T-helper 1 cell (primary cell): ENCODE data around the gene GABRB1.

Experiments
- DNase-seq, 5 donors: peaks; one replicate each; pipeline ENCODE4 v3.0.0-alpha.2; 2012 to 2020

GABRB1 gene

DNA sequence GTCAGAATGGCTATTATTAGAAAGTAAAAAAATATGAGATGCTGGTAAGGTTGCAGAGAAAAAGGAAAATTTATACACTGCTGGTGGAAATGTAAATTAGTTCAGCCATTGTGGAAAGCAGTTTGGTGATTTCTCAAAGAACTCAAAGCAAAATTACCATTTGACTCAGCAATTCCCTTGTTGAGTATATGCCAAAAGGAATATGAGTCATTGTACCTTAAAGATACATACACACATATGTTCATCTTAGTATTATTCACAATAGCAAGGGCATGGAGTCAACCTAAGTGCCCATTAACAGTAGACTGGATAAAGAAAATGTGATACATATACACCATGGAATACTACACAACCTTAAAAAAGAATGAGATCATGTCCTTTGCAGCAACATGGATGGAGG, 284.0 kb downstream of the GABRB1 start:
- peak in 1 of 5 donors; percentile 31 for DNase-seq

DNA sequence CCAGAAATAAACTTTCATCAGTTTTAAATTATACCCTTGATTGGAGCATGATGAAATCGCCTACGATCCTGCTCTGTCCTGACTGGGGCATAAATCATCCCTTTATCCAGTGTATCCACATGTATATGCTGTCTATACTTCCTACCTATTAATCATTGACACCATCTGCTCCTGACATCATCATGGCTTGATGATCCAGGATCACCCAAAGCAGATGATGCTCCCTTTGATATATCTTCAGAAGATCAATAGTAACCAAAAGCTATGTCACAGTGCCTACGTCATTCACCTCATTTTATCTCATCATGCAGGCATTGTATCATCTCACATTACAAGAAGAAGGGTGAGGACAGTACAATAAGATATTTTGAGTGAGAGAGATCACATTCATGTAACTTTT, 294.7 kb downstream of the GABRB1 start:
- DNase-seq = no peak

GRCh38 chr4:47330866-47331265, 299.5 kb downstream of the GABRB1 start:
- DNase-seq = no peak

DNA sequence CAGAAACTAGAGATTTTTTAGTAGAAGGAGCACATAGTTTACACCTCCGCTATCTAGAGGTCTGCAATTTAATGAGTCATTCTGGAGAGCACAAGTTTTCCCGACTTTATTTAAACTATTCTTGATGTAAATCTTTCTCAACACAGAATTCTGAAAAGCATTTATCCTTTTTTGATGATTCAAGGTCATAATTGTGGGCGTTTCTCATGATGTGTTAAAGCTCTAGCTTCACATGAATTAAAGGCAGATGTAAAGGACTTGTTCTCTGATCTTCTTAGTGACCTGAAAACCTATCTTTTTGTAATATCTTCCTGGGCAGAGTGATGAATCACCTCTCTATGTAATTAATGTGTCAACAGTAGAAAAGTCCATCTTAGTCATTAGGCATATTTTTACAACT, 303.3 kb downstream of the GABRB1 start:
- DNase-seq = no peak

GRCh38 chr4:47337893-47338292, 306.5 kb downstream of the GABRB1 start:
- DNase-seq = no peak

DNA sequence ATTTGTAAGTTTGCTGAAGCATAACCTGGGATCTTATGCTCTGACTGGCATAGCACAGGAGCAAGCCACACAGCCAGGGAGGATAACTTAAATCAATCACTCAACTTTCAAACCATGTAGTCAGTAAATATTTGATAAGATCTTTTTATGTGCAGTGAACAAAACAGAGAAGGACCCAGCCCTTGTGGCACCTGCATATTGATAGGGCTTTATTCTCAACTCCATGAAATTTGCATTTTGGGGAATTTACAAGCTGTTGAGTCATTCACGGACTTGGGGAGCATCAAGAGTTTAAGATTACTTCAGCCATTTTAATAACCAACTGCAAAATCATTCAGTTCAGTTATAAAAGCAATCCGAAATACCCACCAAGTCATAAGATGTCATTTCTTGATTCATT, 309.5 kb downstream of the GABRB1 start:
- no peak for DNase-seq

DNA sequence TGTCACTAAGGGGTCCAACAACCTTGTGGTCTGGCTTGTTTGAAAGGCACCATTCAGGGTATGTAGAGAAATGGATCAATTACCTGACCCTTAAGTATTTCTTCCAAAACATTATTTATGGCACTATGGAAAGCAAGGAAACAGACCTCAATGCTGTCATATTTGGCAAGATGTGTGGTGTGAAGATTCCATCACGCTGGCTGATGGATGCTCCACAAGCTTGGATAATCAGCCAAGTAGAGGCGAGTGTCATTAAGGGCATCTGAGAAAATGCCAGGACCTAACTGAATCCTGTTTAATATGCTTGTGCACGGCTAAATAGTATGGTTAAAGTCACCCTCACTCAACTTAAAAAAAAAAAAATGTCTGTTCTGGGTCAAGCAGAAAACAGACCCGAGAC, 311.4 kb downstream of the GABRB1 start:
- DNase-seq = no peak

- DNase-seq = no peak
These were observed 318.0 kb downstream of the GABRB1 start for GRCh38 chr4:47349326-47349725.

GRCh38 chr4:47355568-47355967, 324.2 kb downstream of the GABRB1 start:
- no peak for DNase-seq

GRCh38 chr4:47359891-47360290, 328.5 kb downstream of the GABRB1 start:
- DNase-seq = no peak

GRCh38 chr4:47367761-47368160, 336.4 kb downstream of the GABRB1 start:
- DNase-seq = no peak

DNA sequence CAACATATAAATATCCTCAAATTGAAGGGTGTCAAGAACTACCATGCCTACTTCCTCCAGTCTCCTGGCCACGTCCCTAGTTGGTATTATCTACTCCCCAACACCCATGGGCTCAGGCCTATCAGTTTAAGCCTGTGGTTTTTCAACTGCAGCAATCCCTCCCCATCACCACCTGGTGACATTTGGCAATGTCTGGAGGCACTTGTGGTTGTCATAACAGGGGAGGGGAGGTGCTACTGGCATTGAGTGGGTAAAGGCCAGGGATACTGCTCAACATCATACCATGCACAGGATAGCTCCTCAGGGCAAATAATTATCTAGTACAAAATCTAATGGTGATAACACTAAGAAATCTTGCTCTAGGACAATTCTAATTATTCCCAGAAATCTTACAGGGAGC, 336.8 kb downstream of the GABRB1 start:
- no peak for DNase-seq

- no peak for DNase-seq
These were observed 341.2 kb downstream of the GABRB1 start for GRCh38 chr4:47372561-47372960.

DNA sequence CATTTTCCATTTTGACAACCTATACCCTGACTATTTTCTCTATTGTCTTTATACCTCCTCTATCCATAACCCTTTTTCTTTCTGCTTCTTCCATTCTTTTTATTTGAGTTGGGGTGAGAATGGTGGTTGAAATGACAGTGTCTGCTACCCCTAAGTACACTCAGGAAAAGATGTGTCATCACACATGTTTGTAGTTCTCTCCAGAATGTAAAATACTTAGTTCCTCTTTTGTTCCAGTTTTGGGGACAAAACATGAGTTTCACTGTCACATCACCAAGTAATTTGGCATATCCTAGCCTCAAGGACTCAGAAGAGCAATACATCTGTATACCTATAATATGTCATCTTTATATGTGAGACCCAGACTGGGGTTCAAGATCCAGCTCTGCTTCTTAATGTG, 341.8 kb downstream of the GABRB1 start:
- DNase-seq = no peak

DNA sequence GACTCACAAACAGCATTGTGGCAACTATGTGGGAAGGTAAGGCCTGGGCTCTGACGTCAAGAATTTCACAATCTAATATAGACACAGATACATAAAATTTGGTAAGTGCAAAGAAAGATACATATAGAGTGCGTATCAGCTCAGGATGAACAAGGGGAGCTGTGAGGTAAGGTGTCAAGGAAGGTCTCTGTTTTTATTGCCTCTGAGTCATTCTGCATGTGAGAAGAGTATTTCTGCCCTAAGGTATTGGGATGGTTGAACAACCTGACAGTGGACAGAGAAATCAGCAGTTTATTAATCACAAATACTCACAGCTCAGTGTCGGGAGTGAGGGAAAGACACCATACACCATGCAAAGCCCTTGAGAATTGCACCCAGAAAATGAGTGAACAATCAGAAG, 342.3 kb downstream of the GABRB1 start:
- no peak for DNase-seq

DNA sequence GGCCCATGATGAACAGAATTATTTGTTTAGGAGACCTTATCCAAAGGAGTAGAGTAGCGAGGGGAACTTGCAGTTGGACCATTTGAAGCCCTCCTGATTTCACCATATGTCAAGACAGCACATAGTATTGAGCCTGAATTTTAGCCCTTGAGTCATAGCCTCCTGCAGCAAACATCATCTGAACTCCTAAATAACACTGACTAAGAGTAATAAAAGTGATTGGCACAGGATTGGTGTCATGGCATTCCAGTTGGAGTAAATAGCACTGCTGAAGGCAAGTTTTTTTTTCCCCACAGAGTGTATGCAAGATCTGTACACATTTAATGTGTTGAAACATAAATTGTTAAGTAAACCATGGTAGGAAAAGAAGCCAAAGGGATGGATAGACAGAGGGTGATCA, 343.1 kb downstream of the GABRB1 start:
- no peak for DNase-seq

DNA sequence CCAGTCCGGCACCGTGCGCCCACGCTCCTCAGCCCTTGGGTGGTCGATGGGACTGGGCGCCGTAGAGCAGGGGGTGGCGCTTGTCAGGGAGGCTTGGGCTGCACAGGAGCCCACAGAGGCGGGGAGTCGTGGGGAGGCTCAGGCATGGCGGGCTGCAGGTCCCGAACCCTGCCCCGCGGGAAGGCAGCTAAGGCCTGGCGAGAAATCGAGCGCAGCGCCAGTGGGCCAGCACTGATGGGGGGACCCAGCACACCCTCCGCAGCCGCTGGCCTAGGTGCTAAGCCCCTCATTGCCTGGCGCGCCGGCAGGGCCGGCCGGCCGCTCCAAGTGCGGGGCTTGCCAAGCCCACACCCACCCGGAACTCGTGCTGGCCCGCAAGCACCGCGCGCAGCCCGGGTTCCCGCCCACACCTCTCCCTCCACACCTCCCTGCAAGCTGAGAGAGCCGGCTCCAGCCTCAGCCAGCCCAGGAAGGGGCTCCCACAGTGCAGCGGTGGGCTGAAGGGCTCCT, 346.7 kb downstream of the GABRB1 start:
- DNase-seq = peak in 2 of 5 donors; percentile 4 to 13

GRCh38 chr4:47381172-47381571, 349.8 kb downstream of the GABRB1 start:
- DNase-seq = no peak

DNA sequence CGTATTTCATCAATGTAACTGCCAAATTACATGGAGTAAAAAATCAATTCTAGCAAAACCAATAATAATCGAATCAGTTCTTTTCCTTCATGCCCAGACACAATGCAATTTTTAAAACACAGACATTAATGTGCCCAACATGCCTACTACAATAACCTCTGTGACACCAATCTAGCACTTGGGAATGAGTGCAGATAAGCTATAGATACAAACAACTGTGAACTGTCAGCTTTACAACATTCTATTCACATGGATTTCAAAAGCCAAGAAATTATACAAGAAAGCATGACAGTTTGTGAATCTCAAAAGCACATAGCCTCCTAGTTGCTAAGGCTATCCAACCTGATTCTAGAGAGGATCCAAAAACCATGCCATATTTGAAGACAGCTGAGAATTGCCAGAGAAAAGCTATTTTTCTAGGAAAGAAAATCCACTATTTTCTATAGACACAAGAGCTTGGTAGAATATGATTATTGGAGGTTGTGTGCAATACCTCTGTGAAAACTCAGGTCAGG, 351.5 kb downstream of the GABRB1 start:
- no peak for DNase-seq

- peak in 1 of 5 donors; percentile 3 for DNase-seq
These were observed 352.6 kb downstream of the GABRB1 start for GRCh38 chr4:47383829-47384427.

DNA sequence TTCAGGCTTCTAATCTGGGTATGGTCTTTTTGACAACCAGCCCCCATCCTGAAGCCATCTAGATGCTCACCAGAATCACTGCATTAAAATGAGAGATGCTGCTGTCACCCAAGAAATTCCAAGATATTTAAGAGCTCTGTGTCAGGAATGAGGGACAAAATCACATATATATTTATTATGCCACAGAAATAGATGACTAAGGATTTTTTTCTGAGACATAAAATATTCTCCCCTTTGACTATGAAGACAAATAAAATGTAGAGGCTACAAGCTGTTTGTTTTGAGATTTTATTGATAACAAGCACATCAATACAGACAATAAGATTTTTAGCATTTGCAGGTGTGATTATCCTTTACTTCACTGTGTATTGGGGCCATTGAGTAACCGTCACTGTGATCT, 354.8 kb downstream of the GABRB1 start:
- no peak for DNase-seq

GRCh38 chr4:47386561-47387235, 355.3 kb downstream of the GABRB1 start:
- no peak for DNase-seq

DNA sequence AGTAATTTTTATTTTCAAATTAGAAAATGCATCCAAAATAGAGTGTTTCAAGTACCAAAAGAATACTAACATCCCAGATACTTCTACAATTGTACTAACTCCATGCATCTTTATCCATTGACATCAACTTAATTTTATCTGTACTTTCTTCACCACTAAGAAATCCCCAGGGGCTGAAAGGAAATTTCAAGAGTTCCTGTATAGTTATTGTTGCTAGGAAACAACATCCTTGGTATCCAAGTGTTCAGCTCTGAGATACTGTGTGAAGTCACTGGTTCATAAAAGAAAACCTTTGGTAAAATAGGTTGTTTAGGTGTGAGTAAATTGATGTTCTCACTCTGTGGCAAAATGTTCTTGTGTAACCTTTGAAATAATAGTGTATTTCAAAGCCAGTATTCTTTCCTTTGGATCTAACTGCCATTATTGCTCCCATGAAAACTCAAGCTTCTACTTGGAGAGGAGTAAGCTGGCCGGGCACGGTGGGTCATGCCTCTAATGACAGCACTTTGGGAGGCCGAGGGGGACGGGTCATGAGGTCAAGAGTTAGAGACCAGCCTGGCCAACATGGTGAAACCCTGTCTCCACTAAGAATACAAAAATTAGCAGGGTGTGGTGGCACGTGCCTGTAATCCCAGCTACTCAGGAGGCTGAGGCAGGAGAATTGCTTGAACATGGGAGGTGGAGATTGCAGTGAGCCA, 359.2 kb downstream of the GABRB1 start:
- no peak for DNase-seq

DNA sequence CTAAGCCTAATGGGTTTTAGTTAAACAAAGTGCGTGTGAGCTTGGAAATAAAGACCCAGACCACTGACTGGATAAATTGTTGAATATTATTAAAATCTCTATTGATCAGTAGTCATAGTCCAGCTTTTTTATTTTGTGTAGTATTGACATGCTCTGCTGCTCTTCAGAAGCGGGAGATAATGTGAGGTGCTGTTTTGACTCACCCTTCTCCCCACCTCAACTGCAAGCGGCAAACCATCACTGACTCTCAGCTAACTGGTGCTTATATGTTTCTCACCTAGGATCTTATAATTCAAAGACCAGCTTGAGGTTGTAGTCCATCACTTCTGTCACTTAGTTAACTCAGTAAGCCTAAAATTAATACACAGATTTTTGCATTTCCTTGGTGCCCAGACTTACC, 359.9 kb downstream of the GABRB1 start:
- DNase-seq = no peak
